K562 (cell line): ENCODE results near the gene DSP. TPM values are rescaled to one million over a fixed set of nuclear protein-coding genes. Genes with fewer than 3 reads are reported as not detected.

ENCODE experiments used
- ATAC-seq: fragments of 200-7000 bp; cut with Tn5 transposase; 3 replicates; pipeline ENCODE4 v1.9.1; 2020; ENCODE audit warnings: moderate library complexity
- BruUV-seq: library from RNA; stranded (reverse); fragments of 400-500 nt; replicated peaks from 2 replicates; lab custom pipeline; 2021; lab: Mats Ljungman, UMichigan
- CTCF ChIA-PET: fragments of 300-600 bp; formaldehyde crosslinking; extraction: SDS; loops from one replicate; lab custom pipeline; 2021; ENCODE audit warnings: low intra/inter-chr PET ratio; lab: Yijun Ruan, JAX
- POLR2A ChIA-PET: fragments of 300-600, 350-650 bp; sonication (Branson Sonifier 250); formaldehyde crosslinking; extraction: SDS; loops from one replicate; lab custom pipeline; 2021; ENCODE audit warnings: antibody characterized with exemption, inconsistent platforms; lab: Yijun Ruan, JAX
- DNase-seq, 4 experiments: peaks; one replicate each; pipeline versions ENCODE4 v3.0.0 to v3.0.0-alpha.2; 2011 to 2018; ENCODE audit warnings: low spot score in 3 of 4, mixed read lengths in 3 of 4; ENCODE audit errors: extremely low read depth in 1 of 4
- FAIRE-seq: peaks from 2 replicates; lab custom pipeline; 2011; peaks lifted over from hg19 to GRCh38; lab: Jason Lieb, UNC
- H2AFZ ChIP-seq: 2 replicates; pipeline ENCODE4 v1.6.0; 2011; ENCODE audit warnings: low read depth, low read length, control low read depth, inconsistent platforms
- H3K27ac ChIP-seq: fragments of 200-600 bp; 3 replicates; pipeline ENCODE4 v1.8.0; 2011; ENCODE audit warnings: low read depth, mild to moderate bottlenecking, control low read depth, inconsistent platforms, low read length, moderate library complexity, mixed read lengths; ENCODE audit errors: extremely low read depth
- H3K27me3 ChIP-seq, 2 experiments: fragments of 300-600 bp in 1 of 2; 2 replicates in 1 of 2; 3 replicates in 1 of 2; pipeline versions ENCODE4 v1.6.0 to v1.8.0; 2011; ENCODE audit warnings: inconsistent platforms in 2 of 2, low read length in 2 of 2, mild to moderate bottlenecking in 1 of 2, mixed read lengths in 1 of 2, moderate library complexity in 1 of 2; ENCODE audit not compliant: control insufficient read depth in 2 of 2, insufficient read depth in 2 of 2
- H3K36me3 ChIP-seq: fragments of 300-600 bp; 3 replicates; pipeline ENCODE4 v1.8.0; 2011; ENCODE audit warnings: mild to moderate bottlenecking, low read length, inconsistent platforms; ENCODE audit not compliant: control insufficient read depth, insufficient read depth
- H3K4me1 ChIP-seq, 2 experiments: fragments of 200-600 bp in 1 of 2; replicated peaks in 1 of 2; 2 replicates in 1 of 2; 3 replicates in 1 of 2; pipeline versions ENCODE4 v1.5.1 to v1.8.0; 2011; ENCODE audit warnings: inconsistent platforms in 2 of 2, low read length in 2 of 2, mild to moderate bottlenecking in 1 of 2, mixed read lengths in 1 of 2, moderate library complexity in 1 of 2; ENCODE audit not compliant: control insufficient read depth in 2 of 2, insufficient read depth in 2 of 2
- H3K4me2 ChIP-seq: 2 replicates; pipeline ENCODE4 v1.6.1; 2011; ENCODE audit warnings: low read length, control low read depth, inconsistent platforms, mixed read lengths; ENCODE audit not compliant: insufficient read depth
- H3K4me3 ChIP-seq: fragments of 200-600 bp; sonication (generic), shearing (Covaris generic); 2 replicates; pipeline ENCODE4 v1.5.1; 2016; ENCODE audit warnings: control low read depth, inconsistent platforms
- H3K79me2 ChIP-seq: fragments of 200-600 bp; 3 replicates; pipeline ENCODE4 v1.8.0; 2011; ENCODE audit warnings: low read length, inconsistent platforms; ENCODE audit not compliant: control insufficient read depth, insufficient read depth
- H3K9ac ChIP-seq, 2 experiments: 2 replicates each; pipeline versions ENCODE4 v1.6.0 to v1.6.1; 2011; ENCODE audit warnings: low read depth in 2 of 2, low read length in 2 of 2, control low read depth in 1 of 2, inconsistent platforms in 1 of 2, mild to moderate bottlenecking in 1 of 2, mixed read lengths in 1 of 2; ENCODE audit not compliant: insufficient read depth in 1 of 2
- H3K9me1 ChIP-seq: one replicate; pipeline ENCODE4 v1.6.0; 2011; ENCODE audit warnings: inconsistent platforms, mild to moderate bottlenecking, low read length, moderate library complexity; ENCODE audit not compliant: control insufficient read depth, insufficient read depth
- H3K9me3 ChIP-seq: replicated peaks from 2 replicates; pipeline ENCODE4 v1.5.1; 2011; ENCODE audit warnings: low read depth, low read length, inconsistent platforms; ENCODE audit not compliant: control insufficient read depth, insufficient read depth
- H4K20me1 ChIP-seq: replicated peaks from 2 replicates; pipeline ENCODE4 v1.6.1; 2011; ENCODE audit warnings: low read length, inconsistent platforms, mixed read lengths; ENCODE audit not compliant: control insufficient read depth, insufficient read depth
- ARNT ChIP-seq, 2 experiments: fragments of 450-650 bp; IDR thresholded peaks; 2 replicates each; pipeline ENCODE4 v1.6.1; 2016; ENCODE audit warnings: mild to moderate bottlenecking in 1 of 2
- CBFB ChIP-seq: sonication (generic); formaldehyde crosslinking; IDR thresholded peaks from 2 replicates; pipeline ENCODE4 v1.4.0; 2020; ENCODE audit warnings: mild to moderate bottlenecking, missing genetic modification reagents
- CTCFL ChIP-seq: IDR thresholded peaks from 2 replicates; pipeline ENCODE4 v1.6.1; 2011; ENCODE audit warnings: borderline replicate concordance, low read depth, mild to moderate bottlenecking, moderate library complexity, low read length; ENCODE audit not compliant: insufficient read depth, poor library complexity, severe bottlenecking
- HMG20B ChIP-seq: fragments of 250-450 bp; sonication (Bioruptor Pico); IDR thresholded peaks from 2 replicates; pipeline ENCODE4 v1.5.0; 2021; ENCODE audit warnings: mild to moderate bottlenecking
- POLR2A ChIP-seq: fragments of 450-650 bp; conservative IDR thresholded peaks from 2 replicates; pipeline ENCODE4 v1.6.1; 2016
- RBM14 ChIP-seq: fragments of 200-400 bp; formaldehyde crosslinking; IDR thresholded peaks from 2 replicates; pipeline ENCODE4 v1.6.1; 2018; ENCODE audit warnings: low read depth, mild to moderate bottlenecking, low read length, moderate library complexity, borderline replicate concordance; ENCODE audit not compliant: insufficient read depth
- RNF2 ChIP-seq: sonication (generic); IDR thresholded peaks from 2 replicates; pipeline ENCODE4 v1.6.1; 2016
- ZNF318 ChIP-seq, 2 experiments: fragments of 450-650 bp; IDR thresholded peaks; 2 replicates each; pipeline ENCODE4 v1.6.1; 2016; ENCODE audit warnings: mild to moderate bottlenecking in 2 of 2, borderline replicate concordance in 1 of 2, low read depth in 1 of 2, moderate library complexity in 1 of 2
- ZNF431 ChIP-seq: sonication (generic); formaldehyde crosslinking; IDR thresholded peaks from 2 replicates; pipeline ENCODE4 v1.8.0; 2022; ENCODE audit warnings: mild to moderate bottlenecking, missing genetic modification reagents
- ZNF785 ChIP-seq: fragments of 250-450 bp; sonication (Bioruptor Pico); IDR thresholded peaks from 2 replicates; pipeline ENCODE4 v1.4.0; 2020; ENCODE audit warnings: mild to moderate bottlenecking
- WGBS: fragments of 100-300 bp; shearing (Covaris generic); methylation state at CpG from one replicate; pipeline ENCODE4 v1.1.6; 2016; ENCODE audit warnings: low coverage, mixed read lengths; ENCODE audit not compliant: insufficient coverage; ENCODE audit errors: missing lambda C conversion rate; 5-methylcytosine and 5-hydroxymethylcytosine counted together
- in situ Hi-C: fragments of 300-500 bp; cut with MboI; formaldehyde crosslinking; loops from 4 replicates; pipeline ENCODE4 v1.15.0; 2018; ENCODE audit warnings: inconsistent platforms, mixed read lengths
- intact Hi-C: fragments of 100-400 bp; cut with micrococcal nuclease; formaldehyde crosslinking; loops from 2 replicates; pipeline ENCODE4 v1.14.2; 2022
- polyA plus RNA-seq, 8 experiments: library from polyadenylated mRNA; depleted of rRNA in 4 of 8; stranded (reverse) in 5 of 8; unstranded in 3 of 8; fragments of >200 nt; fragmentation: Nextera tagmentation in 2 of 8; fragmentation: Illumina TruSeq in 1 of 8; extraction: Ambion mirVana in 2 of 8; extraction: Trizol in 1 of 8; gene quantifications; 2 replicates each; pipeline versions ENCODE4 v1.2.1 to v1.2.3, GENCODE V29; 2011 to 2014; ENCODE audit warnings: inconsistent platforms in 1 of 8, missing spikeins in 1 of 8
- total RNA-seq, 7 experiments: library from RNA; depleted of rRNA in 6 of 7; stranded (reverse); fragments of >200 nt in 6 of 7; fragmentation: Illumina TruSeq in 2 of 7; extraction: Trizol in 2 of 7; gene quantifications; 2 replicates each; pipeline versions ENCODE4 v1.2.1 to v1.2.3, GENCODE V29; 2011 to 2021; ENCODE audit warnings: low replicate concordance in 1 of 7
- TF ChIP-seq, protein P1 (sequence below): fragments of 200-400 bp; formaldehyde crosslinking; IDR thresholded peaks from 2 replicates; pipeline ENCODE4 v1.6.1; 2017; ENCODE audit warnings: mild to moderate bottlenecking, low read depth, low read length, moderate library complexity

Gene DSP
- total and polyA plus RNA-seq, 9 of the 15 experiments (the other 6 are each of a cell fraction or from before 2014, with no cell fraction given): under 0.01 to 0.24 (median 0.03) TPM; not detected in 2

DNA sequence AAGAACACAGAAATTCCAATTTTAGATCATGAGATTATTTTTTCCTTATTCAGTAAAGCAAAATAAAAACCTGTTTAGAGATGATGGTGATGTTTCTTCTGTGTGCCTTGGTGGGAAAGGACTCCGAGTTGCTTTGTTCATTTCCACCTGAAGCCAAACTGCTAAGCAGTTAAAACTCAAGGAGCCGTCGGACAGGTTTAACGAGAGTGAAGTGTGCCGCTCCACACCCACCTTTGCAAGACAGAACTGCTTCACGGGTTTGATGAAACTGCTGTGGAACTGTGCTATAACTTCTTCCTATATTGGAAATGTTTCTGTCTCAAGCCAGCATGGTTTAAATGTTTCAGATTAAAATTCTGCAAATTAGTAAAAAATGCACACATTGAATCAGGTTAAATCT, 9.2 kb upstream of the DSP start:
- Histone ChIP-seq H3K79me2 (no peaks in the 10 kb centered on the region), H3K27me3 (peaks cover 32 to 47% of the 10 kb centered on the region in 2 experiments), H3K9ac (no peak overlapping the region), H4K20me1 (0 out of 2 replicates have a peak, but pooled peaks cover 3% of the 10 kb centered on the region), H3K27ac (no peak overlapping the region), H2AFZ (no peak overlapping the region), H3K4me2 (no peak overlapping the region), H3K36me3 (no peaks in the 10 kb centered on the region), H3K4me1 (no peaks in the 10 kb centered on the region), H3K4me3 (no peak overlapping the region), H3K9me1 (no peaks in the 10 kb centered on the region), H3K9me3 (no peaks in the 10 kb centered on the region)
- no TSS peak for BruUV-seq
- ATAC-seq (no peak), FAIRE-seq (no peak), DNase-seq (no peak)
- POLR2A ChIA-PET: no interaction called here
- intact Hi-C loops: no loop called here
- WGBS: 3% methylated on average over 6 of the region's 6 CpGs
- in situ Hi-C loops: no loop called here
- CTCF ChIA-PET: no interaction called here
- TF ChIP-seq CBFB (CRISPR knock-in tag): no peak
- TF ChIP-seq ZNF785: no peak
- no peak for TF ChIP-seq HMG20B (CRISPR knock-in tag)
- TF ChIP-seq ZNF318 (IDR thresholded peaks at IDR 0.05; ENCODE audit: borderline replicate concordance in 1 of 2, low read depth in 1 of 2): no peak
- TF ChIP-seq RBM14: no peak
- no peak for TF ChIP-seq ZNF431
- TF ChIP-seq RNF2: no peak
- TF ChIP-seq, protein P1, sequence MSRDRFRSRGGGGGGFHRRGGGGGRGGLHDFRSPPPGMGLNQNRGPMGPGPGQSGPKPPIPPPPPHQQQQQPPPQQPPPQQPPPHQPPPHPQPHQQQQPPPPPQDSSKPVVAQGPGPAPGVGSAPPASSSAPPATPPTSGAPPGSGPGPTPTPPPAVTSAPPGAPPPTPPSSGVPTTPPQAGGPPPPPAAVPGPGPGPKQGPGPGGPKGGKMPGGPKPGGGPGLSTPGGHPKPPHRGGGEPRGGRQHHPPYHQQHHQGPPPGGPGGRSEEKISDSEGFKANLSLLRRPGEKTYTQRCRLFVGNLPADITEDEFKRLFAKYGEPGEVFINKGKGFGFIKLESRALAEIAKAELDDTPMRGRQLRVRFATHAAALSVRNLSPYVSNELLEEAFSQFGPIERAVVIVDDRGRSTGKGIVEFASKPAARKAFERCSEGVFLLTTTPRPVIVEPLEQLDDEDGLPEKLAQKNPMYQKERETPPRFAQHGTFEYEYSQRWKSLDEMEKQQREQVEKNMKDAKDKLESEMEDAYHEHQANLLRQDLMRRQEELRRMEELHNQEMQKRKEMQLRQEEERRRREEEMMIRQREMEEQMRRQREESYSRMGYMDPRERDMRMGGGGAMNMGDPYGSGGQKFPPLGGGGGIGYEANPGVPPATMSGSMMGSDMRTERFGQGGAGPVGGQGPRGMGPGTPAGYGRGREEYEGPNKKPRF: no peak
- TF ChIP-seq POLR2A: no peak
- no peak for TF ChIP-seq ARNT (IDR thresholded peaks at IDR 0.05)
- TF ChIP-seq CTCFL: no peak
